ENCODE results near the gene ANKRD40CL. TPM values are rescaled to one million over a fixed set of nuclear protein-coding genes. Genes with fewer than 3 reads are reported as not detected.

Gene ANKRD40CL
- total and polyA plus RNA-seq, 9 of the 15 experiments (the other 6 are each of a cell fraction or from before 2014, with no cell fraction given) = not detected

GRCh38 chr17:50719144-50719923, 48.0 kb downstream of the ANKRD40CL start, which contains the start of gene LUC7L3 (continued):
- TF ChIP-seq NCOA2 (IDR thresholded peaks at IDR 0.05; ENCODE audit: partially characterized antibody in 2 of 2) (no peak), ELK1 (CRISPR knock-in tag; IDR thresholded peaks at IDR 0.05) (no peak), MTA1 (IDR thresholded peaks at IDR 0.05; ENCODE audit: borderline replicate concordance) (no peak), TEAD1 (CRISPR knock-in tag; IDR thresholded peaks at IDR 0.05) (peak in 1 of 2 experiments; percentile 69; a peak in 3 of 4 replicates), EGR1 (conservative IDR thresholded peaks at IDR 0.05) (peak; percentile 88), FOXA3 (CRISPR knock-in tag; conservative IDR thresholded peaks at IDR 0.05 in 1 of 2, IDR thresholded peaks at IDR 0.05 in 1 of 2) (peak in 1 of 2 experiments; percentile 60; a peak in 2 of 4 replicates), STAT5A (IDR thresholded peaks at IDR 0.05; ENCODE audit: borderline replicate concordance, low read length) (no peak; the same call in 1 of the 2 replicates), E2F8 (IDR thresholded peaks at IDR 0.05; ENCODE audit: low read depth, partially characterized antibody) (no peak), ZNF436 (CRISPR knock-in tag; IDR thresholded peaks at IDR 0.05) (no peak), MCM7 (IDR thresholded peaks at IDR 0.05) (no peak), NR2C2 (CRISPR knock-in tag; IDR thresholded peaks at IDR 0.05) (no peak; the same call in 1 of the 2 replicates), NR2C2 (tag; IDR thresholded peaks at IDR 0.05) (peak; percentile 61; the same call in 1 of the 2 replicates), ZNF384 (IDR thresholded peaks at IDR 0.05; ENCODE audit: low read depth, low read length) (no peak), GTF3C2 (IDR thresholded peaks at IDR 0.05; ENCODE audit: borderline replicate concordance, extremely low read depth, insufficient read length) (no peak), CEBPZ (IDR thresholded peaks at IDR 0.05; ENCODE audit: borderline replicate concordance, low read depth, low read length) (no peak), DNMT1 (IDR thresholded peaks at IDR 0.05) (no peak), PPARD (CRISPR knock-in tag; IDR thresholded peaks at IDR 0.05) (no peak)

Data from K562 (cell line).